Activated CD8-positive, alpha-beta T cell treated with anti-CD3 and anti-CD28 coated beads for 36 hours (primary cell): ENCODE data around the gene WDR1. TPM values are rescaled to one million over a fixed set of nuclear protein-coding genes. Genes with fewer than 3 reads are reported as not detected.
A peak's percentile ranks its signal among the peaks of the same experiment; 100 is the strongest.

Source experiments
- ATAC-seq: fragments of 200-7000 bp; cut with Tn5 transposase; one replicate; pipeline ENCODE4 v1.10.0; 2021; ENCODE audit warnings: mild to moderate bottlenecking, moderate library complexity
- CTCF ChIA-PET: fragments of 350-600 bp; sonication (Branson Sonifier 250); formaldehyde crosslinking; loops from one replicate; lab custom pipeline; 2021; ENCODE audit warnings: antibody characterized with exemption; lab: Charles Lee
- POLR2A ChIA-PET: fragments of 350-600 bp; sonication (Branson Sonifier 250); formaldehyde crosslinking; loops from one replicate; lab custom pipeline; 2021; ENCODE audit warnings: antibody characterized with exemption; lab: Charles Lee
- DNase-seq: peaks from one replicate; pipeline ENCODE4 v3.0.0-alpha.2; 2020
- H3K27ac Mint-ChIP-seq: one replicate; pipeline ENCODE4 v1.8.0; 2021; ENCODE audit warnings: mild to moderate bottlenecking, mixed read lengths
- H3K27me3 Mint-ChIP-seq: one replicate; pipeline ENCODE4 v1.8.0; 2021; ENCODE audit warnings: mixed read lengths
- H3K36me3 Mint-ChIP-seq: one replicate; pipeline ENCODE4 v1.8.0; 2021; ENCODE audit warnings: low read depth, mixed read lengths
- H3K4me1 Mint-ChIP-seq: one replicate; pipeline ENCODE4 v1.8.0; 2021; ENCODE audit warnings: low read depth, mixed read lengths
- H3K4me3 Mint-ChIP-seq: one replicate; pipeline ENCODE4 v1.8.0; 2021; ENCODE audit warnings: mild to moderate bottlenecking, moderate library complexity, mixed read lengths
- H3K9me3 Mint-ChIP-seq: one replicate; pipeline ENCODE4 v1.8.0; 2021; ENCODE audit warnings: mixed read lengths
- CTCF ChIP-seq: fragments of 200-600 bp; IDR thresholded peaks from one replicate; pipeline ENCODE4 v1.8.0; 2022; ENCODE audit warnings: antibody characterized with exemption, mild to moderate bottlenecking
- intact Hi-C: fragments of 100-400 bp; cut with micrococcal nuclease; formaldehyde crosslinking; loops from one replicate; pipeline ENCODE4 v1.10.0; 2022
- total RNA-seq, 2 experiments: library from RNA; stranded (reverse); gene quantifications; one replicate each; pipeline ENCODE4 v1.2.3, GENCODE V29; 2021

The WDR1 gene
- total RNA-seq, 2 experiments from 2014 or later: 390 to 393 TPM

- Mint-ChIP-seq H3K4me3 (no peak overlapping the region), H3K4me1 (peaks cover 6% of the 10 kb centered on the region), H3K27ac (no peak overlapping the region), H3K9me3 (no peaks in the 10 kb centered on the region), H3K36me3 (no peaks in the 10 kb centered on the region), H3K27me3 (peaks cover 5% of the 10 kb centered on the region)
- CTCF ChIA-PET: interaction anchor here (0.8 kb wide), 1 partner anchor 11 kb away, joined by 4 read pairs; no protein-coding TSS in a partner anchor
- DNase-seq (no peak), ATAC-seq (no peak)
- no peak for TF ChIP-seq CTCF
- intact Hi-C loops: no loop called here
- POLR2A ChIA-PET: no interaction called here
These were observed 81.5 kb downstream of the WDR1 start for GRCh38 chr4:10035130-10035529.

- POLR2A ChIA-PET: no interaction called here
- Mint-ChIP-seq H3K36me3 (no peaks in the 10 kb centered on the region), H3K27ac (no peak overlapping the region), H3K4me1 (peaks cover 6% of the 10 kb centered on the region), H3K4me3 (no peak overlapping the region), H3K27me3 (peaks cover 5% of the 10 kb centered on the region), H3K9me3 (no peaks in the 10 kb centered on the region)
- DNase-seq (no peak), ATAC-seq (no peak)
- CTCF ChIA-PET: no interaction called here
- TF ChIP-seq CTCF: no peak
- intact Hi-C loops: no loop called here
These were observed 81.9 kb downstream of the WDR1 start for GRCh38 chr4:10034612-10035104.

- ATAC-seq (no peak), DNase-seq (no peak)
- TF ChIP-seq CTCF: no peak
- POLR2A ChIA-PET: no interaction called here
- Mint-ChIP-seq H3K27ac (no peak overlapping the region), H3K4me3 (no peak overlapping the region), H3K27me3 (peaks cover 5% of the 10 kb centered on the region), H3K9me3 (no peaks in the 10 kb centered on the region), H3K36me3 (no peaks in the 10 kb centered on the region), H3K4me1 (peaks cover 6% of the 10 kb centered on the region)
- CTCF ChIA-PET: no interaction called here
- intact Hi-C loops: no loop called here
These were observed 82.5 kb downstream of the WDR1 start for GRCh38 chr4:10034136-10034535.

GRCh38 chr4:10033191-10033881, 83.3 kb downstream of the WDR1 start:
- no peak for TF ChIP-seq CTCF
- ATAC-seq: peak; percentile 75
- intact Hi-C loops: no loop called here
- ChIA-PET POLR2A (no interaction called here), CTCF (no interaction called here)
- H3K4me1 Mint-ChIP-seq: peaks cover 6% of the 10 kb centered on the region
- H3K27ac Mint-ChIP-seq: no peak overlapping the region
- no peaks in the 10 kb centered on the region for H3K36me3 Mint-ChIP-seq
- H3K9me3 Mint-ChIP-seq: no peaks in the 10 kb centered on the region
- peak; percentile 26 for DNase-seq
- no peak overlapping the region for H3K4me3 Mint-ChIP-seq
- peaks cover 5% of the 10 kb centered on the region for H3K27me3 Mint-ChIP-seq

- no peak overlapping the region for H3K27ac Mint-ChIP-seq
- H3K4me3 Mint-ChIP-seq: no peak overlapping the region
- DNase-seq: no peak
- no peak for ATAC-seq
- CTCF ChIA-PET: interaction anchor here (1.2 to 1.4 kb wide), 2 partner anchors 17 to 329 kb away, joined by 3 to 4 read pairs; no protein-coding TSS in a partner anchor
- peaks cover 5% of the 10 kb centered on the region for H3K27me3 Mint-ChIP-seq
- no peak for TF ChIP-seq CTCF
- H3K4me1 Mint-ChIP-seq: peaks cover 6% of the 10 kb centered on the region
- no peaks in the 10 kb centered on the region for H3K36me3 Mint-ChIP-seq
- no peaks in the 10 kb centered on the region for H3K9me3 Mint-ChIP-seq
- intact Hi-C loops: no loop called here
- POLR2A ChIA-PET: no interaction called here
These were observed 84.0 kb downstream of the WDR1 start for GRCh38 chr4:10032625-10033024.
